Measurements from ENCODE around the gene SPTB.

The SPTB gene

DNA sequence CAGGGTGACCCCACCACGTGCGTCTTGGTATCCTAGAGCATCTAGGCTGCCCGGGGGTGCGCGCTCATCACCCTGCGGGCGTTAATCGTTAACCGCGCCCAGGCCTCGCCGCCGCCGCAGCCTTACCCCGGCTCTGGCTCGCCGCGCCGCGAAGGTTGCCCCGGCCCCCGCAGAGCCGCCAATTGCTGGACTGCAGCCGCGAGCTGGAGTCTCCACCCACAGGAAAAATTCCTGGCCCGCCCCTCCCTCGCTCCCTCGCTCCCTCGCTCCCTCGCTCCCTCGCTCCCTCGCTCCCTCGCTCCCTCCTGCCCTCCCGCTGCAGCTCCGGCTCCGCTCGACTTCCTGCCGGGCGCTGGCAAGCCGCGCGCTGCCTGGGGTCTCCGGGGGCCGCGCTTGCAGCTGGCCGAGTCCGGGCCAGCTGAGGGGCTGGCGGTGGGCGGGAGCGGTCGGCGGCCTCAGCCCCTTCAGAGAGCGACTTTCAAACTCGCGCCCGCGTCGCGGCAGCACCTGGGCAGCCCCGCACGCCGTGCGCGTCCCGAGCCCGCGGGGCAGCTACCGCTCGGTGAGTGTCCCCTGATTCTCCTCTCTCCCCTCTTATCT is 175.5 kb downstream of the SPTB start, which contains the start of gene PLEKHG3:
Gene PLEKHG3, plus strand, starts transcription at position 282 of the 600 bp plus-strand sequence. CDS start 23,208 bp downstream, outside the sequence.
- no peak for DNase-seq

DNA sequence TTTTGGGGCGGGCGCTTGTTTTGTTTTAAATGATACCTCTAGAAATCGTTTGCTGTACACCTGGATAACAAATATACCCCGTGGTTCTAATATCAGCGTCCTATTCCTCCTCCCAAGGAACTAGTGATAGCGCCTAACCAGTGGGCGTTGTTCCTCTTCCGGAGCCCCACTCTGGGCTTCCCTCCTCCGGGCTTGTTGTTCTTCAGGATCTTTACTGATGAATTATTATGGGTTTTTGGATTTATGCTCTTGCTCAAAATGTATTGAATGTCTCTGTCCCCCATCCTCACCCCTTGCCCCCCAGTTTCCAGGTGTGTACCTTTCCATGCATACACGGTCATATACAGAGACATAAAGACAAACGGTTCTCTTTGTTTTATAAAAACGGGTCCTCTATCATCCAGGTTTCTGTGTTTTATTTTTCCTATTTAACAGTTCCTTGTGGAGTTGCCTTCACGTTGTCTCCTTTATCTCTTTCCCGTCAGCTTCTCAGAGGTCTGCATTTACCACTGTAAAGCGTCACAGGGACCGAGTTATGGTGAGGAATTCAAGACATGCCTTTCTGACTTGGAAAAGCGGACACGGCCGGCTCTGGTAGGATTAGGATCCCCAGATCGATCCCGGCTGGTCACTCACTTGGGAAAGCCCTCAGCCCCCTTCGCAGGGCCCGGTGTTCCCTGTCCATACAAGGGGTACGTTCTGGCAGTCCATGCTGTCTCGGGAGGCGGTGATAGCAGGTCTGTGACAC is 176.1 kb downstream of the SPTB start:
- no peak for DNase-seq

DNA sequence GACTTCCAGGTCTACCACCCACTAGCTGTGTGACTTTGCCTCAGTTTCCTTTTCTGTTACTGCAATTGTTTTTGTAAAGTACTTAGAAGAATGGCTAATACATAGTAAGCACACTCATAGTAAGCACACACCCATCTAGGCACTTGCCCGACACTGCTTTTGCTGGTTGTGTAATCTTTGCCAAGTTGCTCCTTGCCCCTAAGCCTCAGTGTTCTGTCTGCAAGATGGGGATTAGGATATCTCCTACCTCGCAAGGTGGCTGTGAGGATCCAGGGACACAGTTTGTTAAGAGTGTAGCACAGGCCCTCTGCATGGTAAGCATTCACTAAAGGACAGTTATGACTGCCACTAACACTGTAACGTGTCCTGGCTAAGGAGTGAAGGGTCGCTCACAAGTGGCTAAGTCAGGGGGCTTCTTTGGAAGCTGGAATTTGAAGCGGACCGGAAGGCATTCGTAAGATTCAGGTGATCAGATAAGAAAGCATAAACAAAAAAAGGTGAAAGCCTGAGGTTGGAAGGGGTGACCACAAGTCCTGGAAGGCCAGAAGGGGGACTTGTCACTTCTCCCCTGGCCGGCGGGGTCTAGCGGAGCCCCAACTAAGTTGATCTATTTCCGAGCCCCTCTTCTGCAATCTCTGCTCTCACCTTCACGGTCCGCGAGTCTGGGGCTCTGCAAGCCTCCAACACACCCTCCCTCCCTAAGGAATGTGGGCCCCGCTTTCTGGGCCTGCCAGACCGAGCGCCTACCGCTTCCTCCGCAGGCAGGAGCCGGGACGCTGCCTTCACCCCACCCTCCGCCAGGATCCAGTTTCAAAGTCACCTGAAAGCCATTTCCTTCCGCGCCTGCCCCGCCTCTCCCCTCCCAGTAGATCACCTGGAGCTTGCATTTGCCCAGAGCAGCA is 177.0 kb downstream of the SPTB start:
- DNase-seq: no peak

DNA sequence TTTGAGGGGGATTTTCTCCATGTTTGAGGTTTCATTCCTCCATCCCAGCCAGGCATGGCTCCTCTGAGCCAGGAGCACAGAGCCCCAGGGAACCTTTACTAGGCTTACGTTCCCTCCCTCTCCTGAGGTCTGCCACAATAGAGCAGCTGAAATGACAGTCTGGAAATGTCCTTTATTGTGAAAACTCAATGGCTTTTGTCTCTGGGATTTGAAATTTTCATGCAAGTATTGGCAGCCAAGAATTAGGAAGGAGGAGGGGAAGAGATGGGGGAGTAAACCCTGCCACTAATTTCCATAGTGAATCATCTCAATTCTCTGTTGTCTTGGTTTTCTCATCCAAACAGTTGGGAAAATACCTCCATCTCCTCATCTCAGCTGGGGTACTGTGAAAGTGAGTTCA is 178.0 kb downstream of the SPTB start:
- no peak for DNase-seq

DNA sequence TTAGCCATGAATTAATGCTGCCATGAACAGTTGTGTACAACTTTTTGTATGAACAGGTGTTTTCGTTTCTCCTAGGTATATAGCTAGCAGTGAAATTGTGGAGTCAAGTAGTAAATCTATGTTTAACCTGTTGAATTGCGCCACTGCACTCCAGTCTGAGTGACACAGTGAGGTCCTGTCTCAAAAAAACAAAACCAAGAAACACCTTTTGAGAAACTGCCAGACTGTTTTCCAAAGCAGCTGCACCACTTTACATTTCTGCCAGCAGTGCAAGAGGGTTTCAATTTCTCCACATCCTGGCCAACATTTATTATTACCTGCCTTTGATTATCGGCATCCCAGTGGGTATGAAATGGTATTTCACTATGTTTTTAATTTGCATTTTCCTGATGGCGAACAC is 178.8 kb downstream of the SPTB start:
- DNase-seq: no peak

DNA sequence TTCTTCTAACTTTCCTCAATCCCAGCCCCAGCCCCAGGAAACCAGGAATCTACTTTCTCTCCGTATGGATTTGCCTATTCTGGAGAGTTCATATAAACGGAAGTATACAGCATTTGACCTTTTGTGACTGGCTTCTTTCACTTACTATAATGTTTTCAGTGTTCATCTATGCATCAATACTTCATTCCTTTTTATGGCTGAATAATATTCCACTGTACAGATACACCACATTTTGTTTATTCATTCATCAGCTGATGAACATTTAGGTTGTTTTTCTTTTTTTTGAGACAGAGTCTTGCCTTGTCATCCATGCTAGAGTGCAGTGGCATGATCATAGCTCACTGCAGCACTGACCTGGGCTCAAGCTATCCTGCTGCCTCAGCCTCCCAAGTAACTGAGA is 179.4 kb downstream of the SPTB start:
- DNase-seq: no peak

DNA sequence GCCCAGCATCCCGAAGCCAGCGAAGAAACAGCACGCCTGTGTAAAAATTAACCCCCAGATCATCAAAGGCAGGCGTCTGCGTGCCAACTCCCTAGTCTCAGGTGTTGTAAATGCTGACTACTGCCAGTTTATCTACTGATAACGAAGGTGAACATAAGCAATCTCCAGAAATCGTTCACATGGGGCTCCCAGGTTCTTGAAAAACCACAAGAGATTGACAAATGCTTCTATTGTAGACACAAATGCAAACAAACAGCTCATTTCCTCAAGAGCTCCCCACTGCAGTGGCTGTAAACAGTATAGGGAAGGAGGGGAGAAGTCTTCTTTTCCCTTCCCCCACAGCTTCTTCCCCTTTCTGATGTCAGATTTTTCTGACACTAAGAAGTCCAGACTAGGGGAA is 180.8 kb downstream of the SPTB start:
- DNase-seq: peak; percentile 35

DNA sequence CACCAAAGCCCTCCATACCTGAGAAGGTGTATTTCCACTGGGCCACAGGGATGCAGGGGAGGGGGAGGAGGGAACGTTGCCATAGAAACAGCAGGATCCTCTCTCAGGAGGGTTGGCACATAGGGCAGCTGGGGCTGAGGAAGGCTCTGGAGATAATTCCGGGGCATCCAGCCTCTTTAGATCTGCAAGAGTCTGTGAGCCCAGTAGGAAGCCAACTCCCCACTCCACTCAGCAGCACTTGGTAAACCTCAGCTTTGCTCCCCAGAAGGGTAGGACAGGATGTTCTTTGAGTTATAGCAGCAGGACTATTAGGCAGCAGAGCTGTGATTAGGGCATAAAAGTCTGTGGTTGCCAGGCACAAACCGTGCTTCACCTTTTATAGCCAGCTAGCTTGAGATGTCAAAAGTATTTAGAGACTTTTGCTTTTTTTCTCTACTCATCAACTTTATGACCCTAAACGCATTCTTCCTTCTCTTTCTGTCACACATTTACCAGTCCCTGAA is 183.3 kb downstream of the SPTB start:
- DNase-seq: no peak
